NB4 (cell line): ENCODE results near the gene WWP2.

Source experiments
- MYC ChIP-seq: IDR thresholded peaks from 2 replicates; pipeline ENCODE4 v1.6.1; 2011; ENCODE audit warnings: low read depth, low read length
- POLR2A ChIP-seq: IDR thresholded peaks from 2 replicates; pipeline ENCODE4 v1.6.1; 2011; ENCODE audit warnings: mild to moderate bottlenecking; ENCODE audit not compliant: insufficient read length; ENCODE audit errors: extremely low read depth
- TF ChIP-seq, protein P1 (sequence below): IDR thresholded peaks from one replicate; pipeline ENCODE4 v1.5.1; 2012; ENCODE audit warnings: low read depth, low read length

DNA sequence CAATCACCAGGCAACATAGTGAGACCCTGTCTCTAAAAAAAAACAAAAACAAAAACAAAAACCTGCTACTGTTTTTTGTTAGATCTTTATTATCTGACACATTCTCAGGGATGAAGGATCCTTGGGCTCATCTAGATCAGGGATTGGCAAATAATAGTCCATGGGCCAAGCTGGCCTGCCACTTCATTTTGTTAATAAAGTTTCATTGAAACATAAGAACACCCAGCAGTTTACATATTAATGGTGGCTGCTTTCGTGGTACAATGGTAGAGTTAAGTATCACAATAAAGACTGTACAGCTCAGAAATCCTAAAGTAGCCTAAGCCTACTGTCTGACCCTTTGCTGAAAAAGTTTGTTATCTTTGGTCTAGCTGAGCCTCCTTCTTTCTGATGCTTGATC lies 156.1 kb downstream of the WWP2 start:
- TF ChIP-seq, protein P1, sequence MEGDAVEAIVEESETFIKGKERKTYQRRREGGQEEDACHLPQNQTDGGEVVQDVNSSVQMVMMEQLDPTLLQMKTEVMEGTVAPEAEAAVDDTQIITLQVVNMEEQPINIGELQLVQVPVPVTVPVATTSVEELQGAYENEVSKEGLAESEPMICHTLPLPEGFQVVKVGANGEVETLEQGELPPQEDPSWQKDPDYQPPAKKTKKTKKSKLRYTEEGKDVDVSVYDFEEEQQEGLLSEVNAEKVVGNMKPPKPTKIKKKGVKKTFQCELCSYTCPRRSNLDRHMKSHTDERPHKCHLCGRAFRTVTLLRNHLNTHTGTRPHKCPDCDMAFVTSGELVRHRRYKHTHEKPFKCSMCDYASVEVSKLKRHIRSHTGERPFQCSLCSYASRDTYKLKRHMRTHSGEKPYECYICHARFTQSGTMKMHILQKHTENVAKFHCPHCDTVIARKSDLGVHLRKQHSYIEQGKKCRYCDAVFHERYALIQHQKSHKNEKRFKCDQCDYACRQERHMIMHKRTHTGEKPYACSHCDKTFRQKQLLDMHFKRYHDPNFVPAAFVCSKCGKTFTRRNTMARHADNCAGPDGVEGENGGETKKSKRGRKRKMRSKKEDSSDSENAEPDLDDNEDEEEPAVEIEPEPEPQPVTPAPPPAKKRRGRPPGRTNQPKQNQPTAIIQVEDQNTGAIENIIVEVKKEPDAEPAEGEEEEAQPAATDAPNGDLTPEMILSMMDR = no peak
- TF ChIP-seq POLR2A = no peak
- no peak for TF ChIP-seq MYC
